ENCODE measurements around the gene ATXN7L3B. TPM values are rescaled to one million over a fixed set of nuclear protein-coding genes. Genes with fewer than 3 reads are reported as not detected.
A peak's percentile ranks its signal among the peaks of the same experiment; 100 is the strongest.

The ATXN7L3B gene, protein sequence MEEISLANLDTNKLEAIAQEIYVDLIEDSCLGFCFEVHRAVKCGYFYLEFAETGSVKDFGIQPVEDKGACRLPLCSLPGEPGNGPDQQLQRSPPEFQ
- total RNA-seq: 10 to 100 TPM; 28.2 to 37.3 TPM

DNA sequence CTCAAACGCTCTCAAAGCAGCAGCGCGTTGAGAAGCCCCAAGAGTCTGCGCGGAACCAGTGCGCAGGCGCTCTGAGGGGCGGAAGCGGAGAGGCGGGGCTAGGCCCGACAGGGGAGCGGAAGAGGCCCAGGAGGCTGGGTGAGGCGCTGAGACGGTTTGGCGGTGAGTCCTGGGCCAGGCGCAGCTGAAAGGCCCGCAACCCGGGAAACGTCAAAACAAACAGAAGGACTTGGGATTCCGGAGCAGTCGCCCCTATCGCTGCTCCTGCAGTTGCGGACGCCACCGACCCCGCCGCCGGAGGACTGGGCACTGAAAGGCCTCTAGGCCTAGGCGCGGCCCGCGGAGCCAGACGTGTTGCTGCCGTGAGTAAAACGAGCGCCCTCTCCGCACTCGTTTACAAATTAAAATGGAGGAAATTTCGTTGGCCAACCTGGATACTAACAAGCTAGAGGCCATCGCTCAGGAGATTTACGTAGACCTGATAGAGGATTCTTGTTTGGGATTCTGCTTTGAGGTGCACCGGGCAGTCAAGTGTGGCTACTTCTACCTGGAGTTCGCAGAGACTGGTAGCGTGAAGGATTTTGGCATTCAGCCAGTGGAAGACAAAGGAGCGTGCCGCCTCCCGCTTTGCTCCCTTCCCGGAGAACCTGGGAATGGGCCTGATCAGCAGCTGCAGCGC, at the start of gene ATXN7L3B:
ATXN7L3B (plus strand) TSS at position 129 of the 679 bp plus-strand sequence; CDS start at position 407, 278 bp downstream.
- Histone ChIP-seq H3K27ac (peak within 1 kb of the TSS; percentile 93 to 94), H3K27me3 (replicated peaks; ENCODE audit: insufficient read depth) (no peaks in the 10 kb centered on the region), H3K4me3 (peak within 1 kb of the TSS; percentile 72 to 81), H3K4me1 (replicated peaks) (peaks cover 5% of the 10 kb centered on the region), H3K9me3 (no peaks in the 10 kb centered on the region), H3K36me3 (no peaks in the 10 kb centered on the region)
- peak; percentile 58 for TF ChIP-seq POLR2A (IDR thresholded peaks at IDR 0.05)
- TF ChIP-seq, protein P1, sequence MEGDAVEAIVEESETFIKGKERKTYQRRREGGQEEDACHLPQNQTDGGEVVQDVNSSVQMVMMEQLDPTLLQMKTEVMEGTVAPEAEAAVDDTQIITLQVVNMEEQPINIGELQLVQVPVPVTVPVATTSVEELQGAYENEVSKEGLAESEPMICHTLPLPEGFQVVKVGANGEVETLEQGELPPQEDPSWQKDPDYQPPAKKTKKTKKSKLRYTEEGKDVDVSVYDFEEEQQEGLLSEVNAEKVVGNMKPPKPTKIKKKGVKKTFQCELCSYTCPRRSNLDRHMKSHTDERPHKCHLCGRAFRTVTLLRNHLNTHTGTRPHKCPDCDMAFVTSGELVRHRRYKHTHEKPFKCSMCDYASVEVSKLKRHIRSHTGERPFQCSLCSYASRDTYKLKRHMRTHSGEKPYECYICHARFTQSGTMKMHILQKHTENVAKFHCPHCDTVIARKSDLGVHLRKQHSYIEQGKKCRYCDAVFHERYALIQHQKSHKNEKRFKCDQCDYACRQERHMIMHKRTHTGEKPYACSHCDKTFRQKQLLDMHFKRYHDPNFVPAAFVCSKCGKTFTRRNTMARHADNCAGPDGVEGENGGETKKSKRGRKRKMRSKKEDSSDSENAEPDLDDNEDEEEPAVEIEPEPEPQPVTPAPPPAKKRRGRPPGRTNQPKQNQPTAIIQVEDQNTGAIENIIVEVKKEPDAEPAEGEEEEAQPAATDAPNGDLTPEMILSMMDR (IDR thresholded peaks at IDR 0.05): no peak
- peak; percentile 93 for TF ChIP-seq POLR2AphosphoS5 (IDR thresholded peaks at IDR 0.05)
- DNase-seq (ENCODE audit: low spot score): peak; percentile 87
- under 1% methylated on average over 49 of the region's 49 CpGs for WGBS
- intact Hi-C loops (cut with DNase I): no loop called here

DNA sequence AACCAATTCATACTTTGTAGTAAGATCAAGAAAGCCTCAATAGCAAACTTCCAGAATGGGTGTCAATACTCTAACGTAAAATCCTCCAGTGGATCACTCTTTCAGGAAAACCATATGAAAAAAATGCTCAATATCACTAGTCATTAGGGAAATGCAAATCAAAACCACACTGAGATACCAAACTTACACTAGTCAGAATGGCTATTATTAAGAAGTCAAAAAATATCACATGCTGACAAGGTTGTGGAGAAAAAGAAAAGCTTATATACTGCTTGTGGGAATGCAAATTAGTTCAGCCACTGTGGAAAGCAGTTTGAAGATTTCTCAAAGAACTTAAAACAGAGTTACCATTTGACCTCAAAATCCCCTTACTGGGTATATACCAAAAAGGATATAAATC, 49.5 kb upstream of the ATXN7L3B start:
- no peaks in the 10 kb centered on the region for H3K9me3 ChIP-seq
- H3K27me3 ChIP-seq (replicated peaks; ENCODE audit: insufficient read depth): no peaks in the 10 kb centered on the region
- H3K4me1 ChIP-seq (replicated peaks): no peaks in the 10 kb centered on the region
- TF ChIP-seq, protein P1 (IDR thresholded peaks at IDR 0.05): no peak
- no peak for TF ChIP-seq POLR2AphosphoS5 (IDR thresholded peaks at IDR 0.05)
- no peak for TF ChIP-seq POLR2A (IDR thresholded peaks at IDR 0.05)
- 97% methylated on average over 1 of the region's 1 CpG for WGBS
- DNase-seq (ENCODE audit: low spot score): no peak
- no peak overlapping the region for H3K27ac ChIP-seq
- H3K36me3 ChIP-seq: no peaks in the 10 kb centered on the region
- intact Hi-C loops (cut with DNase I): no loop called here
- no peak overlapping the region for H3K4me3 ChIP-seq

DNA sequence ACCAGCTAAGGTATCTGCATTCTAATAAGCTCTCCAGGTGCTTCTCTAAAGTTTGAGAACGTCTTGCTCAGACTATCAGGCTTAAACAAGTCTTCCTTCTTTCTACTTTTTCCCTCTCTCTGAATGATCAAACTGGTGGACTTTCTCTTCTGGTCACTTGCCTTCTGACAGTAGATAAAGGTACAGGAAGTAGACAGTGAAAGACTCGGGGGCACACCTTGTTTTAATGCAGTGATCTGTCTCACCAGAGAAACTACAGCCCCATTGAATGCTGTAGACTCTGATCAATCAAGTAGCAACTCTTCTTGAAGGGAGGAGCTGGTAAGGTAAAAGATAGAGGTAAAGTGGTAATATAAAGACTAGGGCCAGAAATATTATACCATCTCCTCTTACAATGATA, 48.1 kb upstream of the ATXN7L3B start:
- Histone ChIP-seq H3K4me1 (replicated peaks) (no peaks in the 10 kb centered on the region), H3K27me3 (replicated peaks; ENCODE audit: insufficient read depth) (no peaks in the 10 kb centered on the region), H3K27ac (no peak overlapping the region), H3K4me3 (no peak overlapping the region), H3K36me3 (no peaks in the 10 kb centered on the region), H3K9me3 (no peaks in the 10 kb centered on the region)
- TF ChIP-seq, protein P1 (IDR thresholded peaks at IDR 0.05): no peak
- TF ChIP-seq POLR2A (IDR thresholded peaks at IDR 0.05) (no peak), POLR2AphosphoS5 (IDR thresholded peaks at IDR 0.05) (no peak)
- intact Hi-C loops (cut with DNase I): no loop called here
- DNase-seq (ENCODE audit: low spot score): no peak
- WGBS: 52% methylated on average over 2 of the region's 2 CpGs

DNA sequence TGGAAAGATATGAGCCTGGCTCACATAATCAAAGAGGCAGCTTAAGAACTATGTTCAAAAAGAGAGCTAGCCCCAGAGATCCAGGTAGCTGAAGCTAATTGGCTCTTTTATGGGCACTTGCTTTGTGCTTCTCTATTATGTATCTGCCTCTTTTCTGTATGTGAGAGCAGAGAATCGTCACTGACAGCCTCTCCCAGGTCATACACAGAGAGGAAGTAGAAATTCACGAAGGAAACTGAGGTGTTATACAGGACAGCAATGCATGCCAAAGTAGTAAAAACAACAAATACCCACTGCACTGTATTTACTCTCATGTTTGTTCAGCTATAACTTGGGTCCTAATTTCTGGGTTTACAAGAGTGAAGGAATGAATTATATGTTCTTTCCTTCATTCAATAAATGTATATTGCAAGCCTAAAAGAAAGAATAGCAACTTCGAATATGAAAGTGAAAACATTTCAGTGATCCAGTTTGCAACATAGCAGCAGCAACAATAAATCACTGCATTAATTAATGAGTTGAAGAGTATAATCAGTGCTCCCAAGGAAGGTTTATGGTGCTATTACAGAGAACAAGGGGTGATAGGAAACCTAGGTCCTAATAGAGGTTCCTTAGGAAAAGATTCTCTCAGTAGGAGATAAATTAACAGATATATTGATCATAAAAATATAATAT, 47.1 kb upstream of the ATXN7L3B start:
- Histone ChIP-seq H3K27ac (no peak overlapping the region), H3K4me3 (no peak overlapping the region), H3K4me1 (replicated peaks) (no peaks in the 10 kb centered on the region), H3K27me3 (replicated peaks; ENCODE audit: insufficient read depth) (no peaks in the 10 kb centered on the region), H3K9me3 (no peaks in the 10 kb centered on the region), H3K36me3 (no peaks in the 10 kb centered on the region)
- no peak for DNase-seq (ENCODE audit: low spot score)
- intact Hi-C loops (cut with DNase I): no loop called here
- WGBS: 17% methylated on average over 3 of the region's 3 CpGs
- TF ChIP-seq POLR2AphosphoS5 (IDR thresholded peaks at IDR 0.05) (no peak), POLR2A (IDR thresholded peaks at IDR 0.05) (no peak)
- TF ChIP-seq, protein P1 (IDR thresholded peaks at IDR 0.05): no peak
